A549 (cell line): ENCODE data around the gene ADAD1.

Source experiments
- NR3C1 ChIP-seq: fragments of >200 bp; sonication (Bioruptor Twin); formaldehyde crosslinking; IDR thresholded peaks from 3 replicates; pipeline ENCODE4 v1.6.1; 2017
- POLR2A ChIP-seq: IDR thresholded peaks from 2 replicates; pipeline ENCODE4 v1.6.1; 2012; ENCODE audit warnings: mild to moderate bottlenecking, low read length
- ZSCAN20 ChIP-seq: fragments of 250-450 bp; sonication (Bioruptor Pico); IDR thresholded peaks from 2 replicates; pipeline ENCODE4 v1.8.0; 2022; ENCODE audit warnings: mild to moderate bottlenecking, moderate library complexity

DNA sequence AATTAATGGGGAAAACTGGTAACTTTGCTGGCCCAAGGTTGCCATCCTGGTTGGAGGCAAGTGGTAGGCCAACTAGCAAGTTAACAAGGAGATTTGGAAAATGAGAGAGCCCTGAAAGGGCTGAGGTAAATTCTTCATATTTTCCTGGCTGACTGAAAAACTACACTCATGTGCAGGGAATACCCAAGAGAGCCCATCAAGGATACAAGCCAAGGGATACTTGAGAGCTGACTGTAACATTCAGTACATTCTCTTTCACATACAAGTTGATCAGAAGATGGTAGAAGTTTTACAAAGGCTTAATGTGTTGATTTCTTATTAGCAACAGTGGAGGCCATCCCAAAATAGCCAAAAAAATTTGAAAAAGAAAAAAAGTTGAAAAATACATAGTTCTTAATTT, 44.4 kb downstream of the ADAD1 start:
- TF ChIP-seq ZSCAN20 (CRISPR knock-in tag), result no peak
- no peak for TF ChIP-seq POLR2A
- TF ChIP-seq NR3C1, result no peak
